KMS-11 (cell line): ENCODE measurements around the gene YIF1A.

Experiments used
- H2AFZ ChIP-seq: fragments of 200-600 bp; sonication (generic); 2 replicates; pipeline ENCODE4 v1.6.1; 2016; ENCODE audit warnings: antibody characterized with exemption, mixed run types, low read depth
- H3K27ac ChIP-seq: fragments of 200-600 bp; sonication (generic); 2 replicates; pipeline ENCODE4 v1.6.1; 2016; ENCODE audit warnings: mild to moderate bottlenecking, mixed run types
- H3K27me3 ChIP-seq: fragments of 200-600 bp; sonication (generic); 2 replicates; pipeline ENCODE4 v1.6.1; 2017; ENCODE audit warnings: mild to moderate bottlenecking, low read depth, mixed run types, moderate library complexity; ENCODE audit not compliant: insufficient read depth
- H3K36me3 ChIP-seq: fragments of 200-600 bp; sonication (generic); 2 replicates; pipeline ENCODE4 v1.6.1; 2017; ENCODE audit warnings: mild to moderate bottlenecking, mixed run types; ENCODE audit not compliant: insufficient read depth
- H3K4me1 ChIP-seq: fragments of 200-600 bp; sonication (generic); 2 replicates; pipeline ENCODE4 v1.6.1; 2016; ENCODE audit warnings: mild to moderate bottlenecking, low read depth, mixed run types; ENCODE audit not compliant: poor library complexity, severe bottlenecking
- H3K4me2 ChIP-seq: fragments of 200-600 bp; sonication (generic); 2 replicates; pipeline ENCODE4 v1.7.0; 2016; ENCODE audit warnings: mild to moderate bottlenecking, mixed run types
- H3K4me3 ChIP-seq: fragments of 200-600 bp; sonication (generic); IDR thresholded peaks from 2 replicates; pipeline ENCODE4 v1.6.1; 2017; ENCODE audit warnings: low read depth, low read length, mixed read lengths; ENCODE audit not compliant: insufficient read depth
- H3K79me2 ChIP-seq: fragments of 200-600 bp; sonication (generic); 2 replicates; pipeline ENCODE4 v1.6.1; 2016; ENCODE audit warnings: low read depth, mixed run types; ENCODE audit not compliant: insufficient read depth
- H3K9ac ChIP-seq: fragments of 200-600 bp; sonication (generic); 2 replicates; pipeline ENCODE4 v1.6.1; 2016; ENCODE audit warnings: mild to moderate bottlenecking, mixed run types
- H4K20me1 ChIP-seq: fragments of 200-600 bp; sonication (generic); 2 replicates; pipeline ENCODE4 v1.6.1; 2016; ENCODE audit warnings: mild to moderate bottlenecking, mixed run types; ENCODE audit not compliant: insufficient read depth
- CTCF ChIP-seq: fragments of 200-600 bp; sonication (generic); conservative IDR thresholded peaks from 2 replicates; pipeline ENCODE4 v1.6.1; 2017; ENCODE audit warnings: low read depth, mild to moderate bottlenecking, antibody characterized with exemption, low read length, moderate library complexity, mixed read lengths

YIF1A gene

DNA sequence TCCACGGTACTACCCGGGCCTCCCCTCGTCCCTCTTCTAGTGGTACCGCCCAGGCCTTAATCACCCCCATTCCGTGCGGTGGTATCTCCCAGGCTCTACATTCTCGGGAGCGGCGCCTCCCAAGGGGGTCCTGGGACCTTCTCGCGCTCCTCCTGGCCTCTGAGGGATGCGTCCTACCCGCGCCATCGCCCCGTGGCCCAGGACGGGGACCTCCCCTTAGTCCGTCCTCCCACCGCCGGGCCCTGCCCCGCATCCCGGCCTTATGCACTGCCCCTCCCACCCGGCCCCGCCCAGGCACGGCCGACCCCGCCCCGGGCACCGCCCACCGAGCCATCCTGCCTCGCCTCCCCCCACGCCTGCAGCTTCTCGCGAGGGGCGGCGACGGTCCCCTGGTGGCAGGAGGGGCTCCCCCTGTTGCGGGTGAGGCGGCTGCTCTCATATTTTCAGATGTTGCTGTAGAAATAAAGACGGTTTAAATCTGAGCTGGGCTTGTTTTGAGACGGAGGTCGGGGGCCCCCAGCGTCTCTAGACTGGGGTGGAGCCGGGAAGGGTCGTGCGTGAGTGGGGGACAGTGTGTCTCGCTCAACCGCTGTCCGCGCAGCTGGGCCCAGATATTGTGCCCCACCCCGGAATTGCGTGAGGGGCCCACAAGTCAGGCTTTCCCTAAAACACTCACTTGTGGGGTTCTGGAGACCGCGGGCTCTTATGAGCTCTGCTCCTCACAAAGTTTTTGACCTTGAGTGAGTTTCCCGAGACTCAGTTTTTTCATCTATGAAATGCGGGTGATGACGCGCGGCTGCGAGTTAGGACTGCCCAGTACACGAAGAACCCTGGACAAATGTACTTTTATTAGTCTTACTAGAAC, 21.3 kb downstream of the YIF1A start:
- peak overlapping the region; percentile 58; the same call in 1 of the 2 replicates for H2AFZ ChIP-seq
- TF ChIP-seq CTCF = no peak
- H3K4me3 ChIP-seq = peak overlapping the region; percentile 1
- H3K4me2 ChIP-seq = peak overlapping the region; percentile 69
- no peaks in the 10 kb centered on the region for H4K20me1 ChIP-seq
- H3K79me2 ChIP-seq = peaks cover 31% of the 10 kb centered on the region
- no peaks in the 10 kb centered on the region for H3K36me3 ChIP-seq
- H3K4me1 ChIP-seq = peaks cover 21% of the 10 kb centered on the region
- H3K9ac ChIP-seq = peak overlapping the region; percentile 41
- H3K27ac ChIP-seq = peak overlapping the region; percentile 68
- H3K27me3 ChIP-seq = no peaks in the 10 kb centered on the region

DNA sequence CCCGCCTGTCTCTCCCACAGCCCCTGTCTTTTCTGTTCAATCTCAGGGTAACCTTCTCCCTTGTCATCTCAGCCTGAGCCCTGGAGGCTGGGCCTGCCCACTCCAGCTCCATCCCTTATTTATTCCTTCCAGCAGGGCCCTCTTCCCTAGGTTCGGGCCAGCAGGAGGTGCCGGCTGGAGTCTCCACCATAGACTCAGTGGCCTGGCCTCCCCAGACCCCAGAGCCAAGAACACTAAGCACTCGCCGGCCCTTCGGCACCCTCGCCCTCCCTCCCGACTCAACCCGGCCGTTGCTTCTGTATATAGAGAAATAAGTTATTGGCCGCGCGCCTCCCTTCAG, 21.9 kb downstream of the YIF1A start:
- H2AFZ ChIP-seq = no peak overlapping the region
- H3K79me2 ChIP-seq = peaks cover 31% of the 10 kb centered on the region
- H3K36me3 ChIP-seq = no peaks in the 10 kb centered on the region
- no peak overlapping the region for H3K4me3 ChIP-seq
- H3K9ac ChIP-seq = no peak overlapping the region
- no peak overlapping the region for H3K27ac ChIP-seq
- TF ChIP-seq CTCF = no peak
- H3K27me3 ChIP-seq = no peaks in the 10 kb centered on the region
- no peaks in the 10 kb centered on the region for H4K20me1 ChIP-seq
- peak overlapping the region; percentile 45; the same call in 1 of the 2 replicates for H3K4me2 ChIP-seq
- peaks cover 21% of the 10 kb centered on the region for H3K4me1 ChIP-seq

GRCh38 chr11:66266378-66267038, 22.4 kb downstream of the YIF1A start:
- no peaks in the 10 kb centered on the region for H3K36me3 ChIP-seq
- H3K9ac ChIP-seq = no peak overlapping the region
- H3K27me3 ChIP-seq = no peaks in the 10 kb centered on the region
- peaks cover 28% of the 10 kb centered on the region for H3K79me2 ChIP-seq
- no peaks in the 10 kb centered on the region for H4K20me1 ChIP-seq
- no peak overlapping the region for H3K27ac ChIP-seq
- no peak for TF ChIP-seq CTCF
- peaks cover 21% of the 10 kb centered on the region for H3K4me1 ChIP-seq
- no peak overlapping the region for H3K4me2 ChIP-seq
- H2AFZ ChIP-seq = no peak overlapping the region
- H3K4me3 ChIP-seq = no peak overlapping the region

- Histone ChIP-seq H3K9ac (no peak overlapping the region), H3K4me1 (peaks cover 19% of the 10 kb centered on the region), H4K20me1 (no peaks in the 10 kb centered on the region)
These were observed 23.2 kb downstream of the YIF1A start for GRCh38 chr11:66265531-66266377.

More at GRCh38 chr11:66265531-66266377, 23.2 kb downstream of the YIF1A start:
- peaks cover 21% of the 10 kb centered on the region for H3K79me2 ChIP-seq
- H3K27me3 ChIP-seq = no peaks in the 10 kb centered on the region
- no peaks in the 10 kb centered on the region for H3K36me3 ChIP-seq
- H3K4me2 ChIP-seq = no peak overlapping the region
- H2AFZ ChIP-seq = no peak overlapping the region
- no peak overlapping the region for H3K4me3 ChIP-seq
- no peak overlapping the region for H3K27ac ChIP-seq
- no peak for TF ChIP-seq CTCF
